ENCODE data around the gene DLEC1.
A peak's percentile ranks its signal among the peaks of the same experiment; 100 is the strongest.
"Not testable (repeated sequence)": the region's sequence is repeated elsewhere in the genome, so short reads cannot be mapped to it uniquely, and the experiment has no call there.

The DLEC1 gene

GRCh38 chr3:38020342-38020726, 18.7 kb upstream of the DLEC1 start:
- no peak for DNase-seq

DNA sequence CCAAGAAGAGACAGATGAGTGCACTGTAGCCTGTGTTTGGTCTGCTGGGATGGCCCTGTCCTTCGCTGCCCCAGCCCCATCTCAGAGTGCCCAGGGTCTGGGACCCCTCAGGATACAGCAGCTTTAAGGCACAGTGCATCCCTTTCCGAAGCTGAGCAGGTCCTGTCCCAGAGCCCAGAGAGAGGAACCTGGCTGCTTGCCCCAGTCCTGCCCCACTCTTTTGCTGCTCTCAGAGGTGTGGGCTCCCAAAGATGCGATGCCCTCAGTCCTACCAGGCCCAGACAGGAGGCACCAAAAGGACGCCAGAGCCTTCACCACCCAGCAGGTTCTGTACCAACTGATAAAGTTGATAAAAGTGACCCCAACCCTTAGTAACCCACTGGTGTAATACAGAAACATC, 17.8 kb upstream of the DLEC1 start:
- DNase-seq: no peak

GRCh38 chr3:38022301-38022700, 16.7 kb upstream of the DLEC1 start:
- no peak for DNase-seq

DNA sequence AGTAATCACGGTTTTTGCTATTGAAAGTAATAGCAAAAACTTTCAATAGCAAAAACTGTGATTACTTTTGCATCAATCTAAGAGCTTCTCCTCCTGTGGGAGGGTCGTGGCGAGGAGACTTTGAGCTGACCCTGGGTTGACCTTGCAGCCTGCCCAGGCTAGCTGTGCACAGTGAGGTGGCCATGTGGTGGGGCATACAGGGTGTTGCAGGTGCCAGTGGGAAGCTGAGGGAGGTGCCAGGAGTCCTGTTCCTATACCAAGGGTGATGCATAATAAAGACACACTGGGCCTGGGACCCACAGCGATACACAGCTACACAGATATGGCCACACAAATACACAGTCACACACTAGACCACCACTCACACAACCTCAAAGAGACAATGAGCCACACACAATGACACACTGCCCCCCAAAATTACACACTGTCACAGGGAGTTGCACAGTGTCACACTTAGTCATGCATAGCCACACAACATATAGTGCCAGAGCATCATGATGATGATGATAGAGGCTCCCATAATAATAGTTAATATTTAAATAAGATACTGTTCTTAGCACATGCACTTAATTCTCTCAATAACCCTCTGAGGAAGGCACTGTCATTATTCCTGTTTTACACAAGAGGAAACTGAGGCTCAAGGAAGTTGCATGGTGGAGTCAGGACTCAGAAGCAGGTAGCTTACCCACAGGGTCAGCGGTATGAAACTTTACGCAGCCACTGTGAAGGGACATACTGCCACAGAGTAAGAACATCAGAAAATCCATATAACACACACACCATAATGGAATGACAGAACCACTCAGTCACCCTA, 15.9 kb upstream of the DLEC1 start:
- DNase-seq: no peak

GRCh38 chr3:38026856-38027255, 12.2 kb upstream of the DLEC1 start:
- no peak for DNase-seq

DNA sequence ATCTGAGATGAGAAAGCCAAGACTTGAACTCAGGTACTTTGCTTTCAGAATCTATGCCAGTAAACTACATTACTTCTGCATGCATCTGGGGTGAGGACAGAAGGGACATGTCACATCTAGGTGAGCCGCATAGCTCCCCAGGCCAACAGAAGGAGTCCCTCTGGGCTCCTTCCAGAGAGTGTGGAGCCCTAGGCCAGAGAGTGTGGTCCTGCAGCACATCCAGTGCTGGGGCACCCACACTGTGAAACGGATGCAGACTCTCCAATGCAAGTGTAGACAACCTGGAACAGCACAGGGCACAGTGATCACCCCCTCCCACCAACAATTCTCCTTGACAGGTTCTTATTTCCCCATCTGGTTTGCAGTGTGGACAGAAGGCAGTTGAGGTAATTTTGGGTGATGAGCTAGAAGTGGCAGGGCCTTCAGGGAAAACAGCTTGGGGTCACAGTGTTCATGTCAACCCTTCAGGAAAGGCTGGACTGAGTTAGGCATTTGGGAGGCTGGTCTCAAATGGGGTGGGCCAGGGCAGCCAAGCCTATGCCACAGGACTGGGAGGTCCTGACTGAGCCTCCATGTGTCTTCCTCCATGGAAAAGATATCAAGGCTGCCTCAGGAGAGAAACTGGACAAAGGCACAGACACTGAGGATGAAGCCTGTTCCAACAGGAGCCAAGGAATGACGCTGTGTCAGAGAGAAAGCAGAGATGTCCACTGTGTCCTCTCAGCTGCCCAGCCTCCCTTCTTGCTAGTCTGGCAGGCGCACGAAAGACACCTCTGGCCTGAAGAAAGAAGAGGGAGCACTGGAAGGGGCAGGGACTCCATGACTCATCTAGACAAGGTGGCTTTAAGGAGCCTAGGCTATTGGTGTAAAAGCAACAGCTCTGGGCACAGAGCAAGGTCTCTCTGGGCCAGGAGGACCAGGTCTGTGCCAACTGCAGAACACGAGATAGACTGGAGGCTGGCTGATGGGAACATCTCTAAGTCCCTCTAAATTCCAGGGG, 11.2 kb upstream of the DLEC1 start:
- no peak for DNase-seq

GRCh38 chr3:38028621-38029361, 10.2 kb upstream of the DLEC1 start:
- DNase-seq: peak; percentile 74

GRCh38 chr3:38029400-38030125, 9.4 kb upstream of the DLEC1 start, which contains the start of gene PLCD1:
TSS of gene PLCD1 (minus strand) at chr3:38029642. CDS start at chr3:38029539, 103 bp downstream.
- DNase-seq: no peak

GRCh38 chr3:38030126-38031021, 8.6 kb upstream of the DLEC1 start:
- DNase-seq: no peak

- no peak for DNase-seq
Measured at GRCh38 chr3:38031022-38031994, 7.7 kb upstream of the DLEC1 start.

DNA sequence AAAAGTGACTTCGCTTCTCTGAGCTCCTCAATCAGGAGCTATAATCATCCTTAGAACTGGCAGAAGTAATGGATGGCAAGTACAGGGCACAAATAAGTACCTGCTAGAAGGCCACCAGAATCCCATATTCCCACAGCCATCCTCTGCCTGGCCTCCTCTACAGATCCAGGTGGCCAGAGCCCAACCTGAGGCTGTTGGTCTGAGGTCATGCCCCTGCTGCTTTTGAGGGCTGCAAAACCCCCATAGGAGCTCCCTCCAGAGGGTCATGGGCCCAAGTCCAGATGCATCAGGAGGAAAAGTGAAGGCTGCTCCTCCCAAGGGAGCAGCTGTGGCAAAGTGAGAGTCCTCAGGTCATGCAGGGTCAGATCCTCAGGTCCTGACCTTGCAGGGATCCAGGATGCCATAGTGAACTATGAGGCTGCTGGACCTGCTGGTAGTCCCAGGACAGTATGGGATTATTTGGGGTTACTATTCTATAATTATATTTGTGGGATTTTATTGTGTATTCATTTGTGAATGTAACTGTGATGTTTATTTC, 6.6 kb upstream of the DLEC1 start:
- DNase-seq: no peak

- DNase-seq: not testable (repeated sequence)
Measured at GRCh38 chr3:38033586-38033985, 5.4 kb upstream of the DLEC1 start.

DNA sequence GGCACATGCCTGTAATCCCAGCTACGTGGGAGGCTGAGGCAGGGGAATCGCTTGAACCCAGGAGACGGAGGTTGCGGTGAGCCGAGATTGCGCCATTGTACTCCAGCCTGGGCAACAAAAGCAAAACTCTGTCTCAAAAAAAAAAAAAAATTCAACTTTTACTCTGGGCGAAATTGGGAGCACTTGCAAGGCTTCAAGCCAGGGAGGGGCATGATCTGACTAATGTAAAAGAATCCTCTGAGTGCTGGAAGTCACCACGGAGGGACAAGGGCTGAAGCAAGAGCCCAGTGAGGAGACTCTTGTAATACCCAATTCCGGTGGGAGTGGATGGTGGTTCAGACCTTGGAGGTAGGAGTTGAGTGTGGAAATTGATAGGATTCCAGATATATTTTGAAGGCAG, 4.7 kb upstream of the DLEC1 start:
- DNase-seq: not testable (repeated sequence)

DNA sequence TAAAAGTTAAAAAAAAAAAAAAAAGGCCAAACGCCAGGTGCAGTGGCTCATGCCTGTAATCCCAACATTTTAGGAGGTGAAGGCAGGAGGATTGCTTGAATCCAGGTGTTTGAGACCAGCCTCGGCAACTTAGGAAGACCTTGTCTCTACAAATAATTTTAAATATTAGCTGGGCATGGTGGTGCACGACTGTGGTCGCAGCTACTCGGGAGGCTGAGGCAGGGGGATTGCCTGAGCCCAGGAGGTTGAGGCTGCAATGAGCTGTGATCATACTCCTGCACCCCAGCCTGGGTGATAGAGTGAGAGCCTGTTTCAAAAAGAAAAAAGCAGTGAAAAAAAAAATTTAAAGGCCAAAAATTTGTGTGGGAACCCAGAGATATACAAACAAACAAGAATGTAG, 2.7 kb upstream of the DLEC1 start:
- no peak for DNase-seq

- DNase-seq: no peak
Measured at GRCh38 chr3:38036906-38037305, 2.1 kb upstream of the DLEC1 start.

GRCh38 chr3:38038447-38038911, 529 bp upstream of the DLEC1 start:
- DNase-seq: no peak

GRCh38 chr3:38039899-38040261, 872 bp downstream of the DLEC1 start:
- no peak for DNase-seq

GRCh38 chr3:38040401-38040800, 1.4 kb downstream of the DLEC1 start:
- no peak for DNase-seq

DNA sequence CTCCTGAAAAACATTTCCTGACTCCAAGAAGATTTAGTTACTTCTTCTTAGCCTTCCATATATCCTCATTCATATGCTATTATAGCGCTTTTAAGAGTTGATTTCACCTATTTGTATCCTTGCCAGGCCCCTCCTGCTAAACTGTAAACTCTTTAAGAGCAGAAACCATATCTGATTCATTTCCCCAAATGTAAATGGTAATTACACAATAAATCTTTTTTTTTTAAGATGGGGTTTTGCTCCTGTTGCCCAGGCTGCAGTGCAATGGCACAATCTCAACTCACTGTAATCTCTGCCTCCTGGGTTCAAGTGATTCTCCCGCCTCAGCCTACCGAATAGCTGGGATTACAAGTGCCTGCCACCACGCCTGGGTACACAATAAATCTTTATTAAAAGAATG, 4.5 kb downstream of the DLEC1 start:
- no peak for DNase-seq

- DNase-seq: no peak
Measured at GRCh38 chr3:38046027-38046426, 7.0 kb downstream of the DLEC1 start.

Data from retina (tissue), 1 donor.